ENCODE data around the gene CREB5. TPM values are rescaled to one million over a fixed set of nuclear protein-coding genes. Genes with fewer than 3 reads are reported as not detected.
"Not testable (repeated sequence)": the region's sequence is repeated elsewhere in the genome, so short reads cannot be mapped to it uniquely, and the experiment has no call there.

Gene CREB5
- total RNA-seq, 1 experiment from 2014 or later = 19.2 TPM

DNA sequence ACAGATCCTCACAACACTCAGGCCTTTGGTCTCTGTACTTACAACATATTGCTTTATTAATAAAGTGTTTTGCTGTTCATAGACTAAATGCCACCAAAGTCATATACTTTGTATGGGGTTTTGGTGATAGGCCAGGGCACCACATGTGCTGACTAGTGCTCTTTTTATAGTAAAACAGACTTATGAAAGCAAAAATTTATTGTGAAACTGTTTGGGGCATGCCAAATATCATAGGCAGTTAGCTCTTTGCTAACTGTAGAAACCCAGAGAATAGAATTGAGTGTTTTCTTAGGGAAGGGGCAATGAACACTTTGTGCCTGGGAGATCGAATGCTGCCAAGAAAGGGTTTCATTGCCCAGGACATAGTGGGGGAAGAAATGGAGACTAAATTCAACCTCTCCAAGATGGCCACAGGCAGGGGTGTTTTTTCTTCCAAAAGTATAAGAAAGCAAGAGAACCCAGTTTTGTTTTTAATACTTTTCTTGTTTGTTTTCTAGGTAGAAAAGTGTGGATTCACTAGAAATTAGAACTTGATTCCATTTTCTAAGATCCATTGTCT lies 403.1 kb downstream of the CREB5 start:
- Mint-ChIP-seq H3K36me3 (ENCODE audit: insufficient read depth, unreplicated experiment) (no peaks in the 10 kb centered on the region), H3K27ac (ENCODE audit: unreplicated experiment) (no peak overlapping the region), H3K27me3 (ENCODE audit: unreplicated experiment) (no peaks in the 10 kb centered on the region), H3K4me1 (ENCODE audit: low read depth, unreplicated experiment) (no peaks in the 10 kb centered on the region), H3K9me3 (ENCODE audit: low read depth, unreplicated experiment) (no peaks in the 10 kb centered on the region), H3K4me3 (ENCODE audit: low read depth, unreplicated experiment) (no peak overlapping the region)
- no TSS peak for BruUV-seq (replicated peaks)
- intact Hi-C loops (cut with micrococcal nuclease; ENCODE audit: unreplicated experiment) = no loop called here
- TF ChIP-seq, protein P1, sequence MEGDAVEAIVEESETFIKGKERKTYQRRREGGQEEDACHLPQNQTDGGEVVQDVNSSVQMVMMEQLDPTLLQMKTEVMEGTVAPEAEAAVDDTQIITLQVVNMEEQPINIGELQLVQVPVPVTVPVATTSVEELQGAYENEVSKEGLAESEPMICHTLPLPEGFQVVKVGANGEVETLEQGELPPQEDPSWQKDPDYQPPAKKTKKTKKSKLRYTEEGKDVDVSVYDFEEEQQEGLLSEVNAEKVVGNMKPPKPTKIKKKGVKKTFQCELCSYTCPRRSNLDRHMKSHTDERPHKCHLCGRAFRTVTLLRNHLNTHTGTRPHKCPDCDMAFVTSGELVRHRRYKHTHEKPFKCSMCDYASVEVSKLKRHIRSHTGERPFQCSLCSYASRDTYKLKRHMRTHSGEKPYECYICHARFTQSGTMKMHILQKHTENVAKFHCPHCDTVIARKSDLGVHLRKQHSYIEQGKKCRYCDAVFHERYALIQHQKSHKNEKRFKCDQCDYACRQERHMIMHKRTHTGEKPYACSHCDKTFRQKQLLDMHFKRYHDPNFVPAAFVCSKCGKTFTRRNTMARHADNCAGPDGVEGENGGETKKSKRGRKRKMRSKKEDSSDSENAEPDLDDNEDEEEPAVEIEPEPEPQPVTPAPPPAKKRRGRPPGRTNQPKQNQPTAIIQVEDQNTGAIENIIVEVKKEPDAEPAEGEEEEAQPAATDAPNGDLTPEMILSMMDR (IDR thresholded peaks at IDR 0.05; ENCODE audit: unreplicated experiment) = no peak
- no peak for DNase-seq
- CTCF ChIA-PET = interaction anchor here (0.7 to 1.3 kb wide), 2 partner anchors 15 to 277 kb away, joined by 4 to 5 read pairs; no protein-coding TSS in a partner anchor

DNA sequence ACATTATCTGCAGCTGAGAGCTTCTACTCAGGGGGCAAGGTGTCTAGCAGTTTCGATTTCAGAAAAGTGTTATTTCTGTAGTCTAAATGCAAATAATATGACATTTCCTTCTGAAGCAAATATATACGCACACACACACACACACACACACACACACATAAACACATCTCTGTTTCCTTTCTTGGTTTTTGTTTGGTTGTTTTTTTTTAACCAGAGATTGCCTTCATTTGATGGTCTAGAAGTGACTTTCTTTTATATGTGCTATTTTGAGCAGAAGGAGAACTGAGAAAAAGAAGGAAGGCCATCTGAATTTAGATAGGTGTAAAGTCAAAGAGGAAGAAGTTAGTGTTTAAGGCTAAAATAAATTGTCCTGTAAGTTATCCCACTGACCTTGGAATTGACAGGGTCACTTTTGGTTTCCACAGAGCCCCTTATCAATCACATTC lies 403.6 kb downstream of the CREB5 start:
- CTCF ChIA-PET = interaction anchor here (1.3 kb wide), 1 partner anchor 16 kb away, joined by 4 read pairs; no protein-coding TSS in a partner anchor
- DNase-seq = no peak
- intact Hi-C loops (cut with micrococcal nuclease; ENCODE audit: unreplicated experiment) = no loop called here
- H3K36me3 Mint-ChIP-seq (ENCODE audit: insufficient read depth, unreplicated experiment) = no peaks in the 10 kb centered on the region
- BruUV-seq (replicated peaks) = no TSS peak
- no peaks in the 10 kb centered on the region for H3K9me3 Mint-ChIP-seq (ENCODE audit: low read depth, unreplicated experiment)
- TF ChIP-seq, protein P1 (IDR thresholded peaks at IDR 0.05; ENCODE audit: unreplicated experiment) = no peak
- no peak overlapping the region for H3K27ac Mint-ChIP-seq (ENCODE audit: unreplicated experiment)
- H3K4me1 Mint-ChIP-seq (ENCODE audit: low read depth, unreplicated experiment) = no peaks in the 10 kb centered on the region
- no peak overlapping the region for H3K4me3 Mint-ChIP-seq (ENCODE audit: low read depth, unreplicated experiment)
- no peaks in the 10 kb centered on the region for H3K27me3 Mint-ChIP-seq (ENCODE audit: unreplicated experiment)

DNA sequence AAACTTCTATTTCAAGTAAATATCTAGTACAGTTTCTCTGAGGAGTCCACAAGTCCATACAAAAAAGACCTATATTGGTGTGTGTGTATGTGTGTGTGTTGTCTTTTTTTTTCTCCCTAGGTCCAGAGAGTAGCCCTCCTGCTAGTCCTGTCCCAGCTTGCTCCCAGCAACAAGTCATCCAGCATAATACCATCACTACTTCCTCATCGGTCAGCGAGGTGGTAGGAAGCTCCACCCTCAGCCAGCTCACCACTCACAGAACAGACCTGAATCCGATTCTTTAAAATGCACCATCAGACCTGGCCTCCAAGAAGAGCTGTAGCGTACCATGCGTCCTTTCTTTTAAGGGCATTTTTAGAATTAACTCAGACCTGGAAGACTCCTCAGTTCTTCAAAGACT lies 406.7 kb downstream of the CREB5 start:
- Mint-ChIP-seq H3K9me3 (ENCODE audit: low read depth, unreplicated experiment) (no peaks in the 10 kb centered on the region), H3K27me3 (ENCODE audit: unreplicated experiment) (no peaks in the 10 kb centered on the region), H3K36me3 (ENCODE audit: insufficient read depth, unreplicated experiment) (no peaks in the 10 kb centered on the region), H3K27ac (ENCODE audit: unreplicated experiment) (no peak overlapping the region), H3K4me1 (ENCODE audit: low read depth, unreplicated experiment) (no peaks in the 10 kb centered on the region), H3K4me3 (ENCODE audit: low read depth, unreplicated experiment) (no peak overlapping the region)
- TF ChIP-seq, protein P1 (IDR thresholded peaks at IDR 0.05; ENCODE audit: unreplicated experiment) = no peak
- no peak for DNase-seq
- intact Hi-C loops (cut with micrococcal nuclease; ENCODE audit: unreplicated experiment) = no loop called here
- no TSS peak for BruUV-seq (replicated peaks)
- CTCF ChIA-PET = no interaction called here

DNA sequence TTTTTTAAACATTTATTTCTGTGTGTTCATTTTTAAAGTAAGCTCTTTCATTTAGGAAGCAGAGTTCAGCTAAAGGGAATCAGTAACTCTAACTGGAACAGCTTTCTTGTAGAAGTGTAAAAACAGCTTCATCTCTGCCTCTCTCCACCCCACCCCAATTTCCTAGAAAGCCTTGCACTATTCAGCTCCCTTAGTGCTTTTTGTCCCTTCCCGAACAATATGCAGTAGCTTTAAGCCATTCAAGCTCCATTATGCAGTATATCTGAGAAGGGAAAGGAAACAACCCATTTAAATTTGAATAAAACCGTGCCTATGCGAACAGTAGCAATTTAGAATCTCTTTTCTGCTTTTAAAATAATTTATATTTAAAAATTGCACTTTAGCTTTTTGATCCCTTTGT lies 411.3 kb downstream of the CREB5 start:
- Mint-ChIP-seq H3K4me1 (ENCODE audit: low read depth, unreplicated experiment) (no peaks in the 10 kb centered on the region), H3K4me3 (ENCODE audit: low read depth, unreplicated experiment) (no peak overlapping the region), H3K9me3 (ENCODE audit: low read depth, unreplicated experiment) (no peaks in the 10 kb centered on the region), H3K27ac (ENCODE audit: unreplicated experiment) (no peak overlapping the region), H3K27me3 (ENCODE audit: unreplicated experiment) (no peaks in the 10 kb centered on the region), H3K36me3 (ENCODE audit: insufficient read depth, unreplicated experiment) (no peaks in the 10 kb centered on the region)
- no peak for DNase-seq
- CTCF ChIA-PET = no interaction called here
- BruUV-seq (replicated peaks) = no TSS peak
- TF ChIP-seq, protein P1 (IDR thresholded peaks at IDR 0.05; ENCODE audit: unreplicated experiment) = no peak
- intact Hi-C loops (cut with micrococcal nuclease; ENCODE audit: unreplicated experiment) = no loop called here

DNA sequence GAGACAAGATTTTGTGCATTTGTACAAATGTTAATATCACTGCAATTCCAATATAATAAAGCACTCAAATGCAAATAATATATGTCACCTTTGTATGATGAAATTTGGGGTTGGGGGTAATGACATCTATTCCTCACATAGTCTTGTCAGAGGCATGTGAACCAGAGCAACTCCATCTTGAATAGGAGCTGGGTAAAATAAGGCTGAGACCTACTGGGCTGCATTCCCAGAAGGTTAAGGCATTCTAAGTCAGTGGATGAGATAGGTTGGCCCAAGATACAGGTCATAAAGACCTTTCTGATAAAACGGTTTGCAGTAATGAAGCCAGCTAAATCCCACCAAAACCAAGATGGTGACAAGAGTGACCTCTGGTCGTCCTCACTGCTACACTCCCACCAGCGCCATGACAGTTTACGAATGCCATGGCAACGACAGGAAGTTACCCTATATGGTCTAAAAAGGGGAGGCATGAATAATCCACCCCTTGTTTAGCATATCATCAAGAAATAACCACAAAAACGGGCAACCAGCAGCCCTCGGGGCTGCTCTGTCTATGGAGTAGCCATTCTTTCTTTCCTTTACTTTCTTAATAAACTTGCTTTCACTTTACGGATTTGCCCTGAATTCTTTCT lies 413.6 kb downstream of the CREB5 start:
- H3K27me3 Mint-ChIP-seq (ENCODE audit: unreplicated experiment); DNase-seq; H3K4me1 Mint-ChIP-seq (ENCODE audit: low read depth, unreplicated experiment); H3K9me3 Mint-ChIP-seq (ENCODE audit: low read depth, unreplicated experiment); H3K36me3 Mint-ChIP-seq (ENCODE audit: insufficient read depth, unreplicated experiment); BruUV-seq (replicated peaks); intact Hi-C loops (cut with micrococcal nuclease; ENCODE audit: unreplicated experiment); H3K4me3 Mint-ChIP-seq (ENCODE audit: low read depth, unreplicated experiment); H3K27ac Mint-ChIP-seq (ENCODE audit: unreplicated experiment): not testable (repeated sequence)
- CTCF ChIA-PET = interaction anchor here (0.6 to 0.9 kb wide), 2 partner anchors 11 to 745 kb away, joined by 3 read pairs; no protein-coding TSS in a partner anchor

Measured in Calu3 (cell line).